Spinal cord (tissue), 10 donors: ENCODE results near the gene ZNF777. TPM values are rescaled to one million over a fixed set of nuclear protein-coding genes. Genes with fewer than 3 reads are reported as not detected.

Experiments
- DNase-seq, 6 donors: peaks; one replicate each; pipeline versions ENCODE4 v3.0.0 to v3.0.0-alpha.2; 2013 to 2015; ENCODE audit warnings: low spot score in 6 of 6, low read depth in 4 of 6
- H3K27ac ChIP-seq: one replicate; pipeline ENCODE4 v1.5.1; 2013; ENCODE audit warnings: low read depth, low read length, control low read depth
- H3K27me3 ChIP-seq: one replicate; pipeline ENCODE4 v1.6.1; 2013; ENCODE audit warnings: low read length; ENCODE audit not compliant: control insufficient read depth, insufficient read depth
- H3K36me3 ChIP-seq: one replicate; pipeline ENCODE4 v1.6.1; 2013; ENCODE audit warnings: low read length; ENCODE audit not compliant: control insufficient read depth, insufficient read depth
- H3K4me1 ChIP-seq: one replicate; pipeline ENCODE4 v1.6.1; 2013; ENCODE audit warnings: low read length; ENCODE audit not compliant: control insufficient read depth, insufficient read depth
- H3K4me3 ChIP-seq: one replicate; pipeline ENCODE4 v1.5.1; 2013; ENCODE audit warnings: low read depth, low read length, control low read depth
- H3K9me3 ChIP-seq: one replicate; pipeline ENCODE4 v1.6.1; 2013; ENCODE audit warnings: low read length; ENCODE audit not compliant: control insufficient read depth, insufficient read depth
- WGBS: methylation state at CpG from one replicate; pipeline ENCODE4 v1.1.5; 2013; ENCODE audit warnings: missing lambda C conversion rate; ENCODE audit not compliant: insufficient coverage; 5-methylcytosine and 5-hydroxymethylcytosine counted together
- polyA plus RNA-seq, 2 donors: library from polyadenylated mRNA; unstranded; fragments of 120-200 nt; gene quantifications; one replicate each; pipeline ENCODE4 v1.2.1, GENCODE V29; 2013; ENCODE audit not compliant: insufficient read length in 2 of 2
- total RNA-seq, 2 donors: library from RNA; depleted of rRNA in 1 of 2; stranded (reverse); fragments of 120-200 nt in 1 of 2; fragments of >200 nt in 1 of 2; gene quantifications; one replicate each; pipeline versions ENCODE4 v1.2.3 to v1.2.4, GENCODE V29; 2013 to 2014
- donor health status: healthy.

The ZNF777 gene
- total and polyA plus RNA-seq, 4 donors, result 3.7 to 19.7 (median 13.6) TPM

DNA sequence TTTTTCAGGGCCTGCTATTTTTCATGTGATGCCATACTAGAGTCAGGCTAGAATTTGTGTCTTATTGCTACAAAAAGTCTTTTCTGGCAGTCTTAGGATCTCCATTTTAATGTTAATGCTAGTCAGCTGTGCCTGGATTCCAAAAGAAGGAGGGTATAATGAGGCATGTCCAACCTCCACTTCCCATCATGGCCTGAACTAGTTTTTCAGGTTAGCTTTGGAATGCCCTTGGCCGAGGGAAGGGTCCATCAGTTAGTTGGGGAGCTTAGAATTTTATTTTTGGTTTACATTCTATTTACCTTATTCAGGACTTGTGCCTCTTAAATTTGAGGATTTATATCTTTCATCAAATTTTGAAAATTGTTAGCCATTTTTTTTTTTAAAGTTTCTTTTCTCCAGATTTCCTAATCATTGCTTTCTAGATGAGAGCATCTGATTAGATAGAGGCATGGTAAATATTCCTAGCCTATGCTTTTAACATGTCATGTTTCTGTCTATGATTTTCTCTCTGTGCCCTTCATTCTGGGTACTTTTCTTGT is 6.5 kb upstream of the ZNF777 start:
- Histone ChIP-seq H3K27ac (no peak overlapping the region), H3K4me3 (no peak overlapping the region), H3K27me3 (no peaks in the 10 kb centered on the region), H3K4me1 (no peaks in the 10 kb centered on the region), H3K9me3 (no peaks in the 10 kb centered on the region), H3K36me3 (peaks cover 12% of the 10 kb centered on the region)
- WGBS, result no CpG with 5 or more reads among the region's 1 CpG
- no peak for DNase-seq

DNA sequence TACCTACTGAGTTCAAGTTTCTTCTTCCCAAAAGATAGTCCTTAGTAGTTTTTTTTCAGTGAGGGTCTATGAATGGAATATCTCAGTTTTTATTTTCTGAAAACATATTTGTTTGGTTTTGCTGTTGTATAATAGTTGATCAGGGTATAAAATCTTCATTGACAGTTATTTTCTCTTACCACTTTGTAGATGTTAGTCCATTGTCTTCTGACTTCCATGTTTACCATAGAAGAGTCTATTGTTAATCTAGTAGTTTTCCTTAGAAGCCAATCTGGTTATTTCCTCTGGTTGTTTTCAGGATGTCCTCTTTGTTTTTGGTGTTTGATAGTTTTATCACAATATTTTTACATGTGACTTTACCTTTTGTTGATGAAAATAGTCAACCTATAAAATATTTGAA is 5.5 kb upstream of the ZNF777 start:
- H3K9me3 ChIP-seq, result no peaks in the 10 kb centered on the region
- DNase-seq, result no peak
- H3K27me3 ChIP-seq, result no peaks in the 10 kb centered on the region
- H3K4me3 ChIP-seq, result no peak overlapping the region
- H3K4me1 ChIP-seq, result no peaks in the 10 kb centered on the region
- no peak overlapping the region for H3K27ac ChIP-seq
- peaks cover 3% of the 10 kb centered on the region for H3K36me3 ChIP-seq

DNA sequence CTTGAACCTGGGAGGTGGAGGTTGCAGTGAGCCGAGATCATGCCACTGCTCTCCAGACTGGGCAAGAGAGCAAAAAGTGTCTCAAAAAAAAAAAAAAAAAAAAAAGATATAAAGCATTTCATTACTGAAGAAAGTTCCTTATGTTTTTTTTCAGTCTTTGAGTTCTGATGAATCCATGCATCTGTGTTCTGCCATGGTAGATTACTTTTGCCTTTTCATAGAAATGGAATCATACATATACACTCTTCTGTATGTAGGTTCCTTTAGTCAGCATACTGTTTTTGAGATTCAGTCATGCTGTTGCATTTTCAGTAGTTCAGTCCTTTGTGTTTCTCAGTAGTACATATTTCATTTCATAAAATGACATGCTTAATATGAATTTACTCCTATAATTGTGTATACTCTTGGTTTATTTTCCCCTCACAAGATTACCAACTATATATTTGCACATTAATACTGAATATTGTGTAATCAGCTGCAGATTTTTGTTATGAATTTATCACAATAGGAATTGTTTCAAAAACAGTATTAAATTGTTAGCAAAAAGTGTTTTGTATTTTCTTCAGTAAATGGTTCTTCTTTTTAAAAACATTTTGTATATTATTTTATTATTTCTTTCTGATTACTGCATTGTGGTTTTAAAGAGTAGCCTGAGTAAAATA is 2.8 kb upstream of the ZNF777 start:
- no CpG with 5 or more reads among the region's 1 CpG for WGBS
- peaks cover 6% of the 10 kb centered on the region for H3K4me1 ChIP-seq
- H3K27me3 ChIP-seq, result no peaks in the 10 kb centered on the region
- no peak for DNase-seq
- no peaks in the 10 kb centered on the region for H3K9me3 ChIP-seq
- H3K36me3 ChIP-seq, result no peaks in the 10 kb centered on the region
- H3K27ac ChIP-seq, result no peak overlapping the region
- H3K4me3 ChIP-seq, result no peak overlapping the region

DNA sequence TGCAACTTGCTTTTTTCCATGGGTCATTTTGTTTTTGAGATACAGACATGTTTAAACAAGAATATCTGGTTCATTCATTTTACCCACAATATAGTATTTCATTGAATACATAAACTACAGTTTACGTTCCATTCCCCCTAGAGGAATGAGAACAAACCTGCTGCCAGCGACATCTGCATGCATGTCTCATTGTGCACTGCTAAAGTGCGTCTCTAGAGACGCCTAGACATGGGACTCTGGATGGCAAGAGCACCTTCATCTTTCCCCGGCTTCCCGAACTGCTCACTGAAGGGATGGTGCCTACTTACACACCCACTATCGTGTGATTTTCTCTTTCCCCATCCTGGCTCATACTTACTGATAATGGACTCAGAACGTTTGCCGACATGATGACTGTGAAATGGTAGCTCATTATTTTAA is 1.2 kb upstream of the ZNF777 start:
- no peak overlapping the region for H3K4me3 ChIP-seq
- H3K27ac ChIP-seq, result no peak overlapping the region
- H3K36me3 ChIP-seq, result no peaks in the 10 kb centered on the region
- no peaks in the 10 kb centered on the region for H3K9me3 ChIP-seq
- H3K27me3 ChIP-seq, result no peaks in the 10 kb centered on the region
- peaks cover 6% of the 10 kb centered on the region for H3K4me1 ChIP-seq
- 74% methylated on average over 6 of the region's 9 CpGs for WGBS
- DNase-seq, result no peak

DNA sequence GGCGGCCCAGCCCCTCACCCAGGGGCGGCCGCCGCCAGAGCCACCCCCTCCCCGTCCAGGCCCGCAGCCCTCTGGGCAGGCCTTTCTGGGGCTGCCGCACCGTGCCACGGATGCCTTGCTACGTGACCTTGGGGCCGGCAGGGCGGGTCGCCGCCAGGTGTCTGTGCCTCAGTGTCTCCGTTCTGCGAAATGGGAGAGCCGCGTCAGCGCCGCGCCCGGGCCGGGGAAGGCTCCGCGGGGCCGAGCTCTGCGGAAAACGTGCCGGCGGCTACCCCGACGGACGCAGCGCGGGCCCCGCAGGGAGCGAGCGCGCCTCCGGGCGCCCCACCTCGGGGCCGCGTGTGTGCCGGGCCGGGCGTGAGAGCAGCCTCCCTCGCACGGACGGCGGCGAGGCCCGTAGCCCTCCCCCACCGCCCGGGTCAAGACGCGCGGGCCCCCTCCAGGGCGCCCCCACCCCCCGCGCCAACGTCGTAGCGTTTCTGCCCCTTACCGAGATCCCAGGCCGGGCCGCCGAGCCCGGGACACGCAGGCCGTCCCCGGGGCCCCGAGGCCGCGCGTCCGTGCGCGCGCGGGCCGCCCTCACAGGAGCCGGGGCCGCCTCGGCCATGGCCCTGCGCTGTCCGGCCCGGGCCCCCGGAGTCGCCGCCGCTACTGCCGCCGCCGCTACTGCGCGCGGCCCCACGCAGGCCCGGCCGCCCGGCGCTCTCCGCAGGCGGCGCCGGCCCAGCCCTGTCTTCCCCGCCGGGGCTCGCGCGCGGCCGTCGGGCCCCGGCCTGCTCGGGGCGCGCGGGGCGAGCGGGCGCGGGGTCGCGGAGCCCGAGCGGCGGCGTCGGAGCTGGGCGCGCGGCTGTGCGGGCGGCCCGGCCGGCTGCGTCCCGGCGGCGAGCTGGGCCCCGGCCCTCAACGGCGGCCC is 1.1 kb downstream of the ZNF777 start:
- H3K4me3 ChIP-seq, result no peak overlapping the region
- H3K27ac ChIP-seq, result no peak overlapping the region
- DNase-seq, result peak in 2 of 6 donors; percentile 2 to 15
- H3K9me3 ChIP-seq, result no peaks in the 10 kb centered on the region
- H3K36me3 ChIP-seq, result peaks cover 14% of the 10 kb centered on the region
- no peaks in the 10 kb centered on the region for H3K27me3 ChIP-seq
- WGBS, result under 1% methylated on average over 145 of the region's 145 CpGs
- H3K4me1 ChIP-seq, result peaks cover 6% of the 10 kb centered on the region

DNA sequence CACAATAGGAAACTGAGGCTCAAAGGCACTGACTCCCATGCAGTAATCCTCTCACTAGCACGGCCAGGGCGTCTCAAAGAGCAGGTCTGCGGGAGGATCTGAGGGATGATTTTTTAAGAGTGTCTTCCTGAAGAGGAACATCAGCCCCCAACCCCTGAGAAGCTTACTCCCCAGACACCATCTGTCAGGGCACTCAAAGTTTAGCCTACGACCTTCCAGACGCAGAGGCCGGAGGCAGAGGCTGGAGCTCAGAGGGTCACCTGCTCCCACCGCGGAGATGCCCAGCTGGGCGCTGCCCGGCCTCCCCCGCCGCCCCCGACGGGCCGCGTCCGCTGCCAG is 1.7 kb downstream of the ZNF777 start:
- Histone ChIP-seq H3K4me3 (no peak overlapping the region), H3K27ac (no peak overlapping the region)
- WGBS, result 6% methylated on average over 14 of the region's 17 CpGs

DNA sequence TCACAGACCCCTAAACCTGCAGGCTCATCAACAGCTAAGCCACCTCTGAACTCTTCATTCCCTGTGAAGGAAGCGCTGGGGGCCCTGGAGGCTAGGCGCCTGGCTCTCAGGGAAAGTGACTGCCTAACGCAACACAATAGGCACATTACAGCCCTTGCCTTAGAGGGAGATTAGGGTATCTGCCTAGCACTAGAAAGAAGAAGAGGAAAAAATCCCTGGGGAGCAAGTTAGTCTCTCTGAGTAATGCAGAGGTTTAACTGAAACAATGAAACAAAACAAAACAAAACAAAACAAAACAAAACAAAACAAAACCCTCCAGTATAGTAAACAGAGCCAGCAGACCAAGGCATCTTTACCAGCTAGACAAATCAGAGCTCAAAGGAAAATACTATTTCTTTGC is 2.6 kb downstream of the ZNF777 start:
- peaks cover 6% of the 10 kb centered on the region for H3K4me1 ChIP-seq
- no peaks in the 10 kb centered on the region for H3K27me3 ChIP-seq
- no peak overlapping the region for H3K4me3 ChIP-seq
- H3K36me3 ChIP-seq, result peaks cover 27% of the 10 kb centered on the region
- DNase-seq, result no peak
- H3K27ac ChIP-seq, result no peak overlapping the region
- WGBS, result no CpG with 5 or more reads among the region's 3 CpGs
- no peaks in the 10 kb centered on the region for H3K9me3 ChIP-seq

More for the DNA sequence above, 1.7 kb downstream of the ZNF777 start:
- H3K27me3 ChIP-seq, result no peaks in the 10 kb centered on the region
- DNase-seq, result no peak
- H3K36me3 ChIP-seq, result peaks cover 20% of the 10 kb centered on the region
- H3K4me1 ChIP-seq, result peaks cover 6% of the 10 kb centered on the region
- H3K9me3 ChIP-seq, result no peaks in the 10 kb centered on the region

DNA sequence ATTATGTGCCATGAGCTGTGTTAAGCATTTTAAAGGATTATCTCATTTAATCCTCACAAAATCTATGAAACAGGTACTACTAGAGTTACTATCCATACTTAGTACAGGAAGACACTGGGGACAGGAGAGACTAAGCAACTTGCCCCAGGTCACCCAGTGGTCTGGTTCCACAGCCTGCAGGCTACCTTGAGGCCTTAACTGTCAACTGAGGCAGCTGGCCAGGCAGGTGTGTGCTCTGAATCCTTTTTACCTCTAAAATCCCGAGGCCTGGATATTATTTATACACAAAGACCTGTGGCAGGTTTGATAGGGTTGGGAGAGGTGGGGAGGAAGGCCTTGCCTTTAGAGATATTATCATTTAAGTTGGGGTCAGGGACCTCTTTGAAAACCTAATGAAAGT is 3.1 kb downstream of the ZNF777 start:
- H3K36me3 ChIP-seq, result peaks cover 27% of the 10 kb centered on the region
- H3K4me1 ChIP-seq, result peaks cover 6% of the 10 kb centered on the region
- DNase-seq, result no peak
- H3K9me3 ChIP-seq, result no peaks in the 10 kb centered on the region
- WGBS, result no CpG with 5 or more reads among the region's 1 CpG
- no peaks in the 10 kb centered on the region for H3K27me3 ChIP-seq
- no peak overlapping the region for H3K4me3 ChIP-seq
- H3K27ac ChIP-seq, result no peak overlapping the region

DNA sequence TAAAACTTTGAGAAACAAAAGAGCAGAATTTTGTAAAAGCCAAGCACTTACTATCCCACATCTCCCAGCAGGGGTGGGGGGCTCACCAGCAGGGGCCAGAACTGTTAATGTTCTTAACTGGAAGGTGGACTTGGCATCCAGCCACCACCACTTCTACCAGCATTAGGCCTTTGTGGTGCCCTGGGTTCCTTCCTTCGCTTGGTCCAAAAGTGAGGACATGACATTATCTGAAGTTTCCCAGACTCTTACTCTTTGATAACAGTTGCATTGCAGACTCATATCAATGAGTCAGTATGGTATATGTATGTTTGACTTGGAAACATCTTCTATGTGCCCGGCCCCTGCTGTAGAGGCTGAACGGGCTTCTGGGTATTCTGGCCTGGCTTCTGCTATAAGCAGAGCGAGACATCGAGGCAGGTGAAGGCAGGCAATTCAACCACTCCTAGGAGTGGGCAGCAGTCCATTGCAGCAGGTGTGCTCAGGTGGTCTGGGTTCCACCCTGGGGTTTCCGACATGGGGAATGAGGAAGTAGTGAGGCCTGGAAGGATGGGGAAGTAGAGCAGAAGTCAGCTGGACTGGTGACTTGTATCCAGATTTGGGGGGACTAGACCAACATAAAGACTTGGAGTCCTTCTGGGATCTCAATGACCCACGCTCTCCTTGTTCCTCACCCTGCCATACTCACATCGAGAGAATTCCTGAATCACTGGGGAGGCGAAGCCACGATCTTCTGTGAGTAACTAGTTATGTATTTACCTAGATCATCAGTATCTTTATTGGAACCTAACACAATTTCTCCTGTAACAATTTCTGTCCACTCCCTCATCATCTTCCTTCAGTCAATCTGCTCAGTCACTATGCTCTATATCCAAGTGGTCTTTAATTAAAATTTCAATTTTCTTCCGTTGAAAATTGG is 4.1 kb downstream of the ZNF777 start:
- no peak overlapping the region for H3K4me3 ChIP-seq
- DNase-seq, result no peak
- peaks cover 6% of the 10 kb centered on the region for H3K4me1 ChIP-seq
- H3K9me3 ChIP-seq, result no peaks in the 10 kb centered on the region
- peaks cover 32% of the 10 kb centered on the region for H3K36me3 ChIP-seq
- H3K27ac ChIP-seq, result no peak overlapping the region
- WGBS, result 97% methylated on average over 5 of the region's 11 CpGs
- no peaks in the 10 kb centered on the region for H3K27me3 ChIP-seq
